ENCODE data around the gene MSRB2.

Gene MSRB2

GRCh38 chr10:23069019-23069815, 26.2 kb upstream of the MSRB2 start:
- in situ Hi-C loops (cut with MboI; ENCODE audit: low sequenced_read_pairs) = loop anchor here (25.0 kb wide), 1 partner anchor 1582 kb away; no protein-coding TSS in a partner anchor

- in situ Hi-C loops (cut with MboI; ENCODE audit: low sequenced_read_pairs) = loop anchor here (25.0 kb wide), 1 partner anchor 1583 kb away; no protein-coding TSS in a partner anchor
These were observed 25.1 kb upstream of the MSRB2 start for GRCh38 chr10:23070092-23070912.

- in situ Hi-C loops (cut with MboI; ENCODE audit: low sequenced_read_pairs) = loop anchor here (25.0 kb wide), 1 partner anchor 1584 kb away; no protein-coding TSS in a partner anchor
These were observed 24.5 kb upstream of the MSRB2 start for GRCh38 chr10:23070913-23071218.

- in situ Hi-C loops (cut with MboI; ENCODE audit: low sequenced_read_pairs) = loop anchor here (25.0 kb wide), 1 partner anchor 1585 kb away; no protein-coding TSS in a partner anchor
These were observed 22.8 kb upstream of the MSRB2 start for GRCh38 chr10:23072593-23072992.

- in situ Hi-C loops (cut with MboI; ENCODE audit: low sequenced_read_pairs) = loop anchor here (25.0 kb wide), 1 partner anchor 1586 kb away; no protein-coding TSS in a partner anchor
These were observed 21.9 kb upstream of the MSRB2 start for GRCh38 chr10:23073527-23073926.

GRCh38 chr10:23075672-23076071, 19.7 kb upstream of the MSRB2 start:
- in situ Hi-C loops (cut with MboI; ENCODE audit: low sequenced_read_pairs) = no loop called here

GRCh38 chr10:23078114-23078513, 17.3 kb upstream of the MSRB2 start:
- in situ Hi-C loops (cut with MboI; ENCODE audit: low sequenced_read_pairs) = no loop called here

GRCh38 chr10:23079700-23080099, 15.7 kb upstream of the MSRB2 start:
- in situ Hi-C loops (cut with MboI; ENCODE audit: low sequenced_read_pairs) = no loop called here

- in situ Hi-C loops (cut with MboI; ENCODE audit: low sequenced_read_pairs) = no loop called here
These were observed 15.1 kb upstream of the MSRB2 start for GRCh38 chr10:23080262-23080661.

- in situ Hi-C loops (cut with MboI; ENCODE audit: low sequenced_read_pairs) = no loop called here
These were observed 14.1 kb upstream of the MSRB2 start for GRCh38 chr10:23081221-23081750.

GRCh38 chr10:23081891-23082290, 13.5 kb upstream of the MSRB2 start:
- in situ Hi-C loops (cut with MboI; ENCODE audit: low sequenced_read_pairs) = no loop called here

GRCh38 chr10:23088609-23089008, 6.8 kb upstream of the MSRB2 start:
- in situ Hi-C loops (cut with MboI; ENCODE audit: low sequenced_read_pairs) = no loop called here

- in situ Hi-C loops (cut with MboI; ENCODE audit: low sequenced_read_pairs) = no loop called here
These were observed 484 bp upstream of the MSRB2 start for GRCh38 chr10:23094786-23095403.

- in situ Hi-C loops (cut with MboI; ENCODE audit: low sequenced_read_pairs) = no loop called here
These were observed 805 bp downstream of the MSRB2 start for GRCh38 chr10:23095966-23096801.

GRCh38 chr10:23096802-23097549, 1.6 kb downstream of the MSRB2 start:
- in situ Hi-C loops (cut with MboI; ENCODE audit: low sequenced_read_pairs) = no loop called here

- in situ Hi-C loops (cut with MboI; ENCODE audit: low sequenced_read_pairs) = no loop called here
These were observed 3.7 kb downstream of the MSRB2 start for GRCh38 chr10:23099079-23099478.

GRCh38 chr10:23099816-23100215, 4.4 kb downstream of the MSRB2 start:
- in situ Hi-C loops (cut with MboI; ENCODE audit: low sequenced_read_pairs) = no loop called here

- in situ Hi-C loops (cut with MboI; ENCODE audit: low sequenced_read_pairs) = no loop called here
These were observed 5.1 kb downstream of the MSRB2 start for GRCh38 chr10:23100331-23101030.
